GM18498 (cell line): ENCODE measurements around the gene IFIT1B.
A peak's percentile ranks its signal among the peaks of the same experiment; 100 is the strongest.
"Not testable (repeated sequence)": the region's sequence is repeated elsewhere in the genome, so short reads cannot be mapped to it uniquely, and the experiment has no call there.

Experiments used
- ATAC-seq: cut with Tn5 transposase; IDR thresholded peaks from one replicate; pipeline ENCODE4 v1.9.1; 2021; ENCODE audit warnings: mild to moderate bottlenecking, moderate library complexity; ENCODE audit not compliant: unreplicated experiment

Gene IFIT1B

GRCh38 chr10:89377705-89378637, at the start of gene IFIT1B:
TSS of gene IFIT1B (plus strand) at chr10:89378056. CDS start at chr10:89378136, 80 bp downstream.
- no peak for ATAC-seq

GRCh38 chr10:89329151-89329550, 48.7 kb upstream of the IFIT1B start:
- ATAC-seq: no peak

GRCh38 chr10:89330014-89330413, 47.8 kb upstream of the IFIT1B start:
- ATAC-seq: not testable (repeated sequence)

- ATAC-seq: no peak
Measured at GRCh38 chr10:89330537-89331212, 47.2 kb upstream of the IFIT1B start.

- ATAC-seq: not testable (repeated sequence)
Measured at GRCh38 chr10:89331487-89332122, 46.3 kb upstream of the IFIT1B start.

- ATAC-seq: peak; percentile 46
Measured at GRCh38 chr10:89332123-89332633, 45.7 kb upstream of the IFIT1B start.

GRCh38 chr10:89335226-89335625, 42.6 kb upstream of the IFIT1B start:
- ATAC-seq: no peak

GRCh38 chr10:89336241-89336640, 41.6 kb upstream of the IFIT1B start:
- no peak for ATAC-seq

- no peak for ATAC-seq
Measured at GRCh38 chr10:89337484-89337883, 40.4 kb upstream of the IFIT1B start.

- no peak for ATAC-seq
Measured at GRCh38 chr10:89338713-89339112, 39.1 kb upstream of the IFIT1B start.

GRCh38 chr10:89339875-89340274, 38.0 kb upstream of the IFIT1B start:
- no peak for ATAC-seq

GRCh38 chr10:89341649-89342048, 36.2 kb upstream of the IFIT1B start:
- ATAC-seq: no peak

GRCh38 chr10:89342206-89342958, 35.5 kb upstream of the IFIT1B start:
- no peak for ATAC-seq

- ATAC-seq: no peak
Measured at GRCh38 chr10:89343089-89343767, 34.6 kb upstream of the IFIT1B start.

- ATAC-seq: no peak
Measured at GRCh38 chr10:89344156-89344555, 33.7 kb upstream of the IFIT1B start.

GRCh38 chr10:89345367-89346000, 32.4 kb upstream of the IFIT1B start:
- ATAC-seq: no peak

- ATAC-seq: no peak
Measured at GRCh38 chr10:89346405-89347254, 31.2 kb upstream of the IFIT1B start.

- ATAC-seq: no peak
Measured at GRCh38 chr10:89347701-89348457, 30.0 kb upstream of the IFIT1B start.
